Body of pancreas (tissue), 4 donors: ENCODE measurements around the gene CDK14. TPM values are rescaled to one million over a fixed set of nuclear protein-coding genes. Genes with fewer than 3 reads are reported as not detected.

Source experiments
- ATAC-seq: fragments of 150-250 bp; one replicate; pipeline ENCODE4 v1.9.1; 2016
- DNase-seq, 4 donors: peaks; one replicate each; pipeline ENCODE4 v3.0.0-alpha.2; 2019
- H3K27ac ChIP-seq, 4 donors: fragments of 200-600 bp; sonication (generic); 1 replicate in 3 of 4; 2 replicates in 1 of 4; pipeline versions ENCODE4 v1.5.1 to v1.6.1; 2016 to 2019; ENCODE audit warnings: mild to moderate bottlenecking in 1 of 4, mixed read lengths in 1 of 4, moderate library complexity in 1 of 4
- H3K27me3 ChIP-seq, 2 donors: fragments of 200-600 bp; sonication (generic); one replicate each; pipeline ENCODE4 v1.6.0; 2016; ENCODE audit warnings: mild to moderate bottlenecking in 1 of 2
- H3K36me3 ChIP-seq, 2 donors: fragments of 200-600 bp; sonication (generic); replicated peaks in 1 of 2; 2 replicates each; pipeline ENCODE4 v1.5.1; 2016; ENCODE audit warnings: low read depth in 2 of 2; ENCODE audit not compliant: insufficient read depth in 1 of 2
- H3K4me1 ChIP-seq: fragments of 200-600 bp; sonication (generic); one replicate; pipeline ENCODE4 v1.6.0; 2016
- H3K4me3 ChIP-seq, 2 donors: fragments of 200-600 bp; sonication (generic); 1 replicate in 1 of 2; 2 replicates in 1 of 2; pipeline ENCODE4 v1.5.1; 2016 to 2019
- H3K9me3 ChIP-seq, 3 donors: fragments of 200-600 bp; sonication (generic); 1 replicate in 2 of 3; 2 replicates in 1 of 3; pipeline ENCODE4 v1.5.1; 2016
- POLR2A ChIP-seq, 3 donors: fragments of 450-650 bp; IDR thresholded peaks; one replicate each; pipeline ENCODE4 v1.6.1; 2016; ENCODE audit warnings: antibody characterized with exemption in 3 of 3, mild to moderate bottlenecking in 2 of 3
- WGBS, 2 donors: methylation state at CpG; one replicate each; pipeline ENCODE4 v1.1.5; 2017; 5-methylcytosine and 5-hydroxymethylcytosine counted together
- intact Hi-C: fragments of 100-400 bp; cut with DNase I; formaldehyde crosslinking; loops from one replicate; pipeline ENCODE4 v1.15.1; 2023
- total RNA-seq, 2 donors: library from RNA; depleted of rRNA; stranded (reverse); fragments of >200 nt; gene quantifications; one replicate each; pipeline ENCODE4 v1.1.0, GENCODE V29; 2016
- TF ChIP-seq, protein P1 (sequence below), 7 experiments: fragments of 450-650 bp in 4 of 7; fragments of 200-600 bp in 3 of 7; sonication (generic) in 3 of 7; IDR thresholded peaks; one replicate each; pipeline ENCODE4 v1.5.1; 2016 to 2019; ENCODE audit warnings: antibody characterized with exemption in 7 of 7

The CDK14 gene
- total RNA-seq, 2 donors from 2014 or later: 21.8 to 35.6 TPM

DNA sequence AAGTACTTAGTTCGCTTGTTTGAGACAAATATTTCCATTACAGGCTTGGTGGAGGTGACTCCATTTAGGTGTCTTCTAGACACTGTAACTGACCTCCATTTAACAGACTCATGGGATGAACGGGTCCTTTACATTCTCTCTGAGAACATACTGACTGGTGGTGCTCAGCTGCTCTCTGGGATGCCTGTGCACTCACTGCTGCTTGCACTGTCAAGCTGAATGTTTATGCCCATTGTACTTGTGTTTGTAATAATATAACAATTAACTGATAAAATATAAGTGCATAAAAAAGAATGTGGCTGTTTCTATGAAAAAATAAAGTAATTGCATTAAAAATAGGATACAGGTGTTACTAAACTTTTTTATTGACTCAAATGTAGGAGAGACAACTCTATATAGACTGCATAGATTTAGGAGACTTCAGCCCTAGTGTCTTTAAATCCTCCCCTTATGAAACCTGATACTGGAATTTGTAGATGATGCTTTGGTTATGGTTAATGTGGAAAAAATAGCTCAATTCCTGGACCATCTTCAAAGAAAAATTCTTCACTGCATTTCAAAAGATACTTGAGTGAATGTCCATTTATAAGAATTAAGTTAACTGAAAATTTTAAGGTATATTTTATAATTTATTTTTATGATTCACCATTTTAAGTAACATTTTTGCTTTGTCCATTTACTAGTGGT lies 85.4 kb downstream of the CDK14 start:
- intact Hi-C loops: no loop called here
- Histone ChIP-seq H3K27ac (no peak overlapping the region), H3K27me3 (no peaks in the 10 kb centered on the region), H3K4me1 (peaks cover 8% of the 10 kb centered on the region), H3K9me3 (no peaks in the 10 kb centered on the region), H3K36me3 (no peaks in the 10 kb centered on the region), H3K4me3 (no peak overlapping the region)
- ATAC-seq (no peak), DNase-seq (no peak)
- TF ChIP-seq, protein P1, sequence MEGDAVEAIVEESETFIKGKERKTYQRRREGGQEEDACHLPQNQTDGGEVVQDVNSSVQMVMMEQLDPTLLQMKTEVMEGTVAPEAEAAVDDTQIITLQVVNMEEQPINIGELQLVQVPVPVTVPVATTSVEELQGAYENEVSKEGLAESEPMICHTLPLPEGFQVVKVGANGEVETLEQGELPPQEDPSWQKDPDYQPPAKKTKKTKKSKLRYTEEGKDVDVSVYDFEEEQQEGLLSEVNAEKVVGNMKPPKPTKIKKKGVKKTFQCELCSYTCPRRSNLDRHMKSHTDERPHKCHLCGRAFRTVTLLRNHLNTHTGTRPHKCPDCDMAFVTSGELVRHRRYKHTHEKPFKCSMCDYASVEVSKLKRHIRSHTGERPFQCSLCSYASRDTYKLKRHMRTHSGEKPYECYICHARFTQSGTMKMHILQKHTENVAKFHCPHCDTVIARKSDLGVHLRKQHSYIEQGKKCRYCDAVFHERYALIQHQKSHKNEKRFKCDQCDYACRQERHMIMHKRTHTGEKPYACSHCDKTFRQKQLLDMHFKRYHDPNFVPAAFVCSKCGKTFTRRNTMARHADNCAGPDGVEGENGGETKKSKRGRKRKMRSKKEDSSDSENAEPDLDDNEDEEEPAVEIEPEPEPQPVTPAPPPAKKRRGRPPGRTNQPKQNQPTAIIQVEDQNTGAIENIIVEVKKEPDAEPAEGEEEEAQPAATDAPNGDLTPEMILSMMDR (IDR thresholded peaks at IDR 0.05): no peak
- TF ChIP-seq POLR2A (IDR thresholded peaks at IDR 0.05): no peak
- WGBS, 2 donors: 50 to 75% methylated on average over 2 of the region's 2 CpGs

DNA sequence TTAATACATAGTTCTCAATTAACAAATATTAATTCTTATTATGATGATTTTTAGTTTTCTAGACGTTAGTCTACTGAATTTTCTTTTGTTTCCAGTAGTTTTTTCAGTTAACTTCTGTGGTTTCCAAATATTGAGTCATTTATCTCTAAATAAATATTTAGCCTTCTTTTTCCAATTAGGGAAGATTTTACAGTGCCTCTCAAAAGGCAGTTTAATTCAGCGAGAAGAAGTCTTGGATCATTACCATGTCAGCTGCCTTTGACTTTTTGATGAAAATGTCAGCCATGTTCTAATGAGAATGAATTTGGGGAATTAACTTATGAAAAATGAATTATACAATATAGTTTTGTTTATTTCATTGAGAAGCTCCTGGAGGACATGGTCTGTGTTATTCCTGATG lies 90.0 kb downstream of the CDK14 start:
- H3K27ac ChIP-seq: no peak overlapping the region
- TF ChIP-seq, protein P1 (IDR thresholded peaks at IDR 0.05): no peak
- no peak for TF ChIP-seq POLR2A (IDR thresholded peaks at IDR 0.05)
- no peak overlapping the region for H3K4me3 ChIP-seq
- H3K36me3 ChIP-seq: no peaks in the 10 kb centered on the region
- 37 to 38% methylated on average over 2 of the region's 2 CpGs for WGBS, 2 donors
- no peaks in the 10 kb centered on the region for H3K9me3 ChIP-seq
- ATAC-seq (no peak), DNase-seq (no peak)
- intact Hi-C loops: no loop called here
- peaks cover 14% of the 10 kb centered on the region for H3K4me1 ChIP-seq
- H3K27me3 ChIP-seq: no peaks in the 10 kb centered on the region

DNA sequence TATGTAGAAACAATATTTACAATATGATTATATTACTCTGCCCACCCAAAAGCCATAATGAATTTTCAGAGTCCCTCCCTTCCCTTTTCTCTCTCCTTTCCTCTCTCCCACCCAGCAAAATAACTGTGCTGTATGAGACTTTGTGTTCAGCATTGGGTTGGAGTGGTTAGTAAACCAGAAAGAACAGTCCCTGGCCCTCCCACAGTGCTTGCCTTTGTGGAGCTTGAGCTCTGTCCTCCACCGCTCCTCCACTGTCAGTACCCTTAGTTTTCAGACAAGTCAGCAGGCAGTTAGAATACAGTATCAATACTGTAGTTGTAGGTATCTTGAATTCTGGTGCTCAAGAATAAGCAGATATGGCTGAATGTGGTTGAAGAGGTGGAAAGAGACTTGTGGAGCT lies 92.7 kb downstream of the CDK14 start:
- no peak for TF ChIP-seq POLR2A (IDR thresholded peaks at IDR 0.05)
- TF ChIP-seq, protein P1 (IDR thresholded peaks at IDR 0.05): no peak
- Histone ChIP-seq H3K4me3 (no peak overlapping the region), H3K9me3 (no peaks in the 10 kb centered on the region), H3K4me1 (peaks cover 14% of the 10 kb centered on the region), H3K27ac (no peak overlapping the region), H3K36me3 (no peaks in the 10 kb centered on the region), H3K27me3 (no peaks in the 10 kb centered on the region)
- ATAC-seq (no peak), DNase-seq (no peak)
- WGBS, 2 donors: 81 to 88% methylated on average over 1 of the region's 1 CpG
- intact Hi-C loops: no loop called here

DNA sequence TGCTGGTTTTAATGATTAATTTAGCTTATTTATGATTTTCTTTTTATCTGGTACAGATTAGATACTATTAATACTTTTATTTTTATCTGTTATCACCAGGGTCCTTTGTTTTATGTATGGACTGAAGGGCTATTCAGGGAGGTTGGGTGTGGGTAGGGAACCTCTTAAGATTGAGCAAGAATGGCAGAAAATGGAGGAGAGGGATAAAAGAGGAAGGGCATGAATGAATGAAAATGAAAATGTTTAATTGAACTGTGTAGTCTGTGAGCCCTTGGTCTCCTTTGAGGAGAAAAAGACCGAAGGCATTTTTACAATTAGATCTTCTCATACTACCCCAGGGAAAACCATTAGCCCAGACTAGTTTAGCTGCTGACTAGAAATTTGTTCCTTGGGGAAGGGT lies 93.1 kb downstream of the CDK14 start:
- ATAC-seq: no peak
- TF ChIP-seq, protein P1 (IDR thresholded peaks at IDR 0.05): no peak
- TF ChIP-seq POLR2A (IDR thresholded peaks at IDR 0.05): no peak
- H3K27ac ChIP-seq: no peak overlapping the region
- no peaks in the 10 kb centered on the region for H3K27me3 ChIP-seq
- H3K36me3 ChIP-seq: no peaks in the 10 kb centered on the region
- H3K9me3 ChIP-seq: no peaks in the 10 kb centered on the region
- no peak overlapping the region for H3K4me3 ChIP-seq
- 81 to 90% methylated on average over 1 of the region's 1 CpG for WGBS, 2 donors
- DNase-seq: no peak
- intact Hi-C loops: no loop called here
- peaks cover 14% of the 10 kb centered on the region for H3K4me1 ChIP-seq
